ENCODE results near the gene SOS1. TPM values are rescaled to one million over a fixed set of nuclear protein-coding genes. Genes with fewer than 3 reads are reported as not detected.

The SOS1 gene
- total RNA-seq = 10 to 100 TPM; 40.6 to 48.7 TPM
- polyA plus RNA-seq (ENCODE audit: insufficient read depth, low read depth, low replicate concordance) = 27.0 TPM
- long read RNA-seq, donor 1, full-length matches to known transcripts = 1 of 1 reads
- long read RNA-seq, donor 1, partial matches to known transcripts = 0 of 1 reads
- long read RNA-seq, donor 1, other reads (novel, unspliced or antisense) = 0 of 1 reads
- long read RNA-seq, donor 2, transcript SOS1-206 (2 exons, 523 nt) = major isoform, 5 of 5 reads
- long read RNA-seq, donor 2, partial matches to known transcripts = 0 of 5 reads
- long read RNA-seq, donor 2, other reads (novel, unspliced or antisense) = 0 of 5 reads

- Histone ChIP-seq H3K9me3 (no peaks in the 10 kb centered on the region), H3K27ac (peak within 1 kb of the TSS; percentile 96), H3K4me1 (peaks cover 32% of the 10 kb centered on the region), H3K4me3 (peak within 1 kb of the TSS; percentile 72 to 88), H3K36me3 (ENCODE audit: low read depth, missing control alignments) (no peaks in the 10 kb centered on the region), H3K27me3 (no peaks in the 10 kb centered on the region)
- TF ChIP-seq CTCF (IDR thresholded peaks at IDR 0.05) (no peak), POLR2A (IDR thresholded peaks at IDR 0.05) (no peak)
- 0 to 1% methylated on average over 28 to 39 of the region's 60 CpGs for WGBS, 2 donors
- intact Hi-C loops (cut with DNase I; ENCODE audit: low total_unique reads) = no loop called here
- peak; percentile 94 for DNase-seq
Measured at GRCh38 chr2:39120771-39121522, at the start of gene SOS1. TSS of gene SOS1 (minus strand) at chr2:39121051. CDS start at chr2:39120422, 629 bp downstream.

- H3K36me3 ChIP-seq (ENCODE audit: low read depth, missing control alignments) = no peaks in the 10 kb centered on the region
- intact Hi-C loops (cut with DNase I; ENCODE audit: low total_unique reads) = no loop called here
- no peaks in the 10 kb centered on the region for H3K27me3 ChIP-seq
- no peaks in the 10 kb centered on the region for H3K9me3 ChIP-seq
- no peak for DNase-seq
- H3K27ac ChIP-seq = no peak overlapping the region
- TF ChIP-seq POLR2A (IDR thresholded peaks at IDR 0.05) (no peak), CTCF (IDR thresholded peaks at IDR 0.05) (no peak)
- H3K4me3 ChIP-seq = no peak overlapping the region
- H3K4me1 ChIP-seq = peaks cover 9% of the 10 kb centered on the region
- WGBS, 2 donors = 94 to 97% methylated on average over 4 of the region's 4 CpGs
Measured at GRCh38 chr2:39164089-39164488, 43.2 kb upstream of the SOS1 start.

GRCh38 chr2:39160982-39161381, 40.1 kb upstream of the SOS1 start:
- no peak for DNase-seq
- Histone ChIP-seq H3K9me3 (no peaks in the 10 kb centered on the region), H3K27ac (no peak overlapping the region), H3K4me1 (peaks cover 9% of the 10 kb centered on the region), H3K36me3 (ENCODE audit: low read depth, missing control alignments) (no peaks in the 10 kb centered on the region), H3K4me3 (no peak overlapping the region), H3K27me3 (no peaks in the 10 kb centered on the region)
- intact Hi-C loops (cut with DNase I; ENCODE audit: low total_unique reads) = no loop called here
- 54 to 56% methylated on average over 3 of the region's 3 CpGs for WGBS, 2 donors
- no peak for TF ChIP-seq CTCF (IDR thresholded peaks at IDR 0.05)
- TF ChIP-seq POLR2A (IDR thresholded peaks at IDR 0.05) = no peak

- Histone ChIP-seq H3K4me3 (no peak overlapping the region), H3K4me1 (peaks cover 9% of the 10 kb centered on the region), H3K36me3 (ENCODE audit: low read depth, missing control alignments) (no peaks in the 10 kb centered on the region), H3K27ac (no peak overlapping the region), H3K9me3 (no peaks in the 10 kb centered on the region), H3K27me3 (no peaks in the 10 kb centered on the region)
- intact Hi-C loops (cut with DNase I; ENCODE audit: low total_unique reads) = no loop called here
- TF ChIP-seq CTCF (IDR thresholded peaks at IDR 0.05) (no peak), POLR2A (IDR thresholded peaks at IDR 0.05) (no peak)
- WGBS, 2 donors = 90 to 98% methylated on average over 2 of the region's 2 CpGs
- no peak for DNase-seq
Measured at GRCh38 chr2:39159283-39159682, 38.4 kb upstream of the SOS1 start.
